ENCODE results near the gene OXNAD1.
A peak's percentile ranks its signal among the peaks of the same experiment; 100 is the strongest.

Gene OXNAD1

DNA sequence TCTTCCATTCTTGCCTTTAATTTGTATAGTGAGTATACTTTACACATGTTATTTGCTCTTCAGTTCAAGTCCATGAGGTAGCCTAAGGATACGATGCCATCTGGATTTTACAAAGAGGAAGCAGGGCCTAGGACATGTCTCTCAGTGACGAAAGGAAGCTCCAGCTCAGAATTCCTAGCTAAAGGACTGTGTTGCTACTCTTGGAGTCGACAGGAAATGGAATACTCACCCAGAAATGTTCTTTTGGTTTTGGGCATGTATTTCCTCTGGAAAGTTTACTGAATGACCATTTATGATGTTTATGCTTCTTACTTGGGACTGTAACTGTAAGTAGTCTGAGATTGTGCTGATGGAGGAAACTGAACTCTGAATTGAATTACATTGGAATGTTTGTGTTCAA is 12.5 kb downstream of the OXNAD1 start:
- no peak for DNase-seq

DNA sequence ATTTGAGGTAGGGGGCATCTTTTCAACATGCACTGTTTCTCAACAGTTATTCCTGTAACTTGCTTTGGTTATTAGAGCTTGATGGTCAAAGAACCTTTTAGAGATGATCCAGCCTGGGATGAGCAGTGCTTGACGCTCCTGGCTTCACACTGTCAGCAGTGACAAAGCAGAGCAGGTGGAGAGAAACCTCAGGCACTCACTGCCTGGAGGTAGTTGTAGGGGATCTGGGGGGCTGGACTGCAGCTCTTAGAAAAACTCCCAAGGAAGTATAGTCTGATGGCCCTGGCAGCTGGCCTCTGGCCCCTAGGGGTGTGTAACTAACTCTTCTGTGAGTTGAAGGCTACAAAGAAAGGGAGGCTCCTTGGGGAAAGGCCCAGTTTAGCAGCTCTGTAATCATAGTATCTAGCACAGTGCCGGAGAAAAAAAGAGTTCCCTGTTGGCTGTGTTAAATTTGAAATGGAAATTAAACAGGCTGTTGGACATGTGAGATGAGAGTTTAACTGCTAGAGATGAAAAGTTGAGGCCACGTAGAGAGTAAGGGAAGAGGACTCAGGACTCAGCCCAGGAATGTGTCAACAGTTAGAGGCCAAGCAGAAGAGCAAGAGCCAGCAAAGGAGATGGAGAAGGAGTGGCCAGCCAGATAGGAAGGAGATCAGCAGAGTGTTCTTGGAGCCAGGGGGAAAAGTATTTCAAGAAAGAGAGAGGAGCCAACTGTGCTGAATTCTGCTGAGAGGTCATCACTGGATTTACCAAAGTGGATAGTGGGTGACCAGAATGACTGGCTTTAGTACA is 14.2 kb downstream of the OXNAD1 start:
- no peak for DNase-seq

DNA sequence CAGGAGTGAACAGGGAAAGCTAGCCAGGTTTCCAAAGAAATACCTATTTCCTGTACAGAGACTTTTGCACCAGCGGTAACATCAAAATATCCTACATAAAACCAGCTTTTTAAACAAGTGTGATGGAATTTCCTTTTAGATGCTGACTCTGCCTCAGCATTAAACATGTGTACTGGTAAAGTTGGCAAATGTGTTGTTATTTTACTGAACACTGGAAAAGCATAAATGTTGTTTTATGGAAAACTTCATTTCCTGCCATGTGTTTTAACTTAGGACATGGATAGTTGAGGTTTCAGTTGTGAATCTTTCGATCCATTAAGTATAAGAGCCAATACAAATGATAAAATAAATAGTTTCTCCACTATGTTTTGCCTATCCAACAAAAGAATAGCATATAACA is 15.7 kb downstream of the OXNAD1 start:
- DNase-seq, result no peak

DNA sequence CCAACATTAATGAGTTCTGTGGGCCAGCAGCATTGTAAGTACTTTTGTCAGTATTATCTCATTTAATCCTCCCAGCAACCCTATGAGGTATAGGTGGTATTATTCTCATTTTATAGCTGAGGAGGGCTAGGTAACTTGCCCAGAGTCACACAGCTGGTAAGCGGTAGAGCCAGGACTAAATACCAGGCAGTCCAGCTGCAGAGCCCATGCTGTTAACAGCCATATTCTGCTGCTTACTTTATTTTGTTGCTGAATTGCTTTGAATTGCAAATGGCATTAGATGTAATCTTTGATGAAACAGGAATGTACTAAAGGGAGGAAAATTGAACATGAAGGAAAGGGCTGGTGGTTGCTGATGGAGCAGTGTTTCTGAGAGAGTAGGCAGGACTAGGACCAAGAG is 19.6 kb downstream of the OXNAD1 start:
- DNase-seq, result no peak

DNA sequence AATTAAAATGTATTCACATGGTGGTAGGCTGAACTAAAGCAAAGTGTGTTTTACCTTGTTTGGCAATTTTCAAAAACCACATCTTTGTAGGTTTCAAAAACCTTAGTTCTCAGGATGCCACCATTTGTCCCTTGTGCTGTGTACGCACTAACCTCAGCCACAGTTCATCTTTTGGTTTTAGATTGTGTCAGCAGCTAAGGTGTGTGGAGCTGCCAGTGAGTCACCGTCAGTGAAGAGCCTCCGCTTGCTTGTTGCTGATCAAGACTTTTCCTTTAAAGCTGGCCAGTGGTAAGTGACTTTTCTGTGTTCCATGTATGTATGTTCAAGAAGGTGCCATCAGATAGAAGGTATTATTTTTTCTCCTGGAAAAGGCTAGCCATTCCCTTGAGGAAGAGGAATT is 21.1 kb downstream of the OXNAD1 start:
- no peak for DNase-seq

DNA sequence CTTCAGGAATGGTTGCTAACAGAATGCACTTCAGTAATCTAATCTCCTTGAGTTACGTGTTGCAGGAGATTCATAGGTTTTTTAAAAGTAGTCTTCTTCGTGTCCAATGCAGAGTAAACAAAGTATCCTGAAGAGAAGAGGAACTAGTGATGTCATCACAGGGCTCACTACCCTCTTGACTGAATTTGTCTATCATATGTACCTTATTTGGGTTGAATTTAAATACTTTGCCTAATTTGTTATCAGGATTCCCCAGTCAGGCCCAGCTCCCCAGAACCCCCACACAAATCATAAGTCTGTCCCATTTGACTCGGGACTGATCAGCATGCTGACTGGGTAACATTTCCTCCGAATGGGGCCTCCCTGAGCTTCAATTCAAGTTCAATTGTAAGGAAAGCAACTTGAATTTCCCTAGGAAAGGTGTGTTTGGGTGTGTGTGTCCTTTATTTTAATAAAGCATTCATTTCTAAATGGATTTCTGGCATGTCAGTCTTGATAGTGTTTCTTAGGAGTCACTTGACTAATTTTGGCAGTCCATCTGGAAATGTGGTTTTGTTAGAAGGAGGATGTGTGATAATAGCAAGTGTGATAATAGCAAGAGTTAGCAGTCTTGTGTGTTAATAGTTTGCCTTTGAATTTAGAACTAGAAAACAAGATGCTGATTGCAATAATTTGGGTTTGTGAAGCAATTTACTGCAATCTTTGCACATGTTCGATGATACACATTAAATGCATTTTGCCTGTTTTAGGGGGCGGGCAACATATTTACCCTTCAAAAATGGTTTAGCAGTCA is 21.9 kb downstream of the OXNAD1 start:
- no peak for DNase-seq

DNA sequence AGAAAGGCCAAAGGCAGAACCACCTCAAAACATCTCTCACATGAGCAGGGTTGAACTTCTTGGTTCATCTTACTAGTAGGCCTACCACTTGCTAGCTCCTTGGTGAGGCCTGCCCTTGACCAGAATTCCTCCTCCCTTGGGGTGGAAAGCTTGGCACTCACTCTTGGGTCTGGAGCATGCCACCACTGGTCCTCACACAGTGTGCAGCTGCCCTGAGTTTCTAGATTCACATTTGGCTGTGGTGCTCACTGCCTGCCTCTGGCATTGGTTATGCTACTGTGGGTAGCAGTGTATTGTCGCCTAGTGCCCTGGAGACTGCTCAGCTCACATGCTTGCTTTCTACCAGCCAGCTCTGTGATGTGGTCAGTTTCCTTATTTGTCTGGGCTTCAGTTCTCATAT is 23.7 kb downstream of the OXNAD1 start:
- DNase-seq, result peak in 4 of 51 donors; percentile 10 to 16 (median 14)

DNA sequence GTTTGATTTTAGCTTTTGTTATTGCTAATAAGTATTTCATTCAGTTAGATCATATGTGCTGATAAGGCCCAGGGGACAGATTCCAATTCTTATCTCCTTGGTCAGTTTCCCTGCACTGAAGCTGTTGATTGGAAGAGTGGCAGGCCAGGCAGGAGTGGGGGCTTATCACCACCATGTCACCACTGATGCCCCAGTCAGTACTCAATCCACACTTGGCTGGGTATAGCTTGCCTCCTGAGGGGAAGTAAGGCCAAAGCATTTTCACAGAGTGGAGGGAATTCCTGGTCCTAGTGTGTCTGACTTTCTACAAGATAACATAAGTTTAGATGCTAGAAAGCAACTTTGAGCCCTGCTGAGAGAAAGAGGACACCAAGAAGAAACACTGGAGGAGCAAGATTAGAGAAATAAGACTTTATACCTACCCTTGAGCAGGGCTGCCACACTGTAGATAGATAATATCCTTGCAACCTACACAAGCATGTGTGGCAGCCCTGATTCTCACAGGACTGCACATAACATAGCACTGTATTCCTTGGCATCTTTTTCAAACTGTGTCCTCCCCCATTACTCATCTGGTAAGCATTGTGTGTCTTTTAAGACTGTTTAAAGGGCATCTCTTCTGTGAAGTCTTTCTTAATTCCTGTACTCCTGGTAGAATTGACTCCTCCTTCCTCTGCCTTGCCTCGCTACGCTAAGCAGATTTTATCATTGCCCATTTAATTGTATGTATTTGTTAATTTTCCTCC is 24.3 kb downstream of the OXNAD1 start:
- no peak for DNase-seq

DNA sequence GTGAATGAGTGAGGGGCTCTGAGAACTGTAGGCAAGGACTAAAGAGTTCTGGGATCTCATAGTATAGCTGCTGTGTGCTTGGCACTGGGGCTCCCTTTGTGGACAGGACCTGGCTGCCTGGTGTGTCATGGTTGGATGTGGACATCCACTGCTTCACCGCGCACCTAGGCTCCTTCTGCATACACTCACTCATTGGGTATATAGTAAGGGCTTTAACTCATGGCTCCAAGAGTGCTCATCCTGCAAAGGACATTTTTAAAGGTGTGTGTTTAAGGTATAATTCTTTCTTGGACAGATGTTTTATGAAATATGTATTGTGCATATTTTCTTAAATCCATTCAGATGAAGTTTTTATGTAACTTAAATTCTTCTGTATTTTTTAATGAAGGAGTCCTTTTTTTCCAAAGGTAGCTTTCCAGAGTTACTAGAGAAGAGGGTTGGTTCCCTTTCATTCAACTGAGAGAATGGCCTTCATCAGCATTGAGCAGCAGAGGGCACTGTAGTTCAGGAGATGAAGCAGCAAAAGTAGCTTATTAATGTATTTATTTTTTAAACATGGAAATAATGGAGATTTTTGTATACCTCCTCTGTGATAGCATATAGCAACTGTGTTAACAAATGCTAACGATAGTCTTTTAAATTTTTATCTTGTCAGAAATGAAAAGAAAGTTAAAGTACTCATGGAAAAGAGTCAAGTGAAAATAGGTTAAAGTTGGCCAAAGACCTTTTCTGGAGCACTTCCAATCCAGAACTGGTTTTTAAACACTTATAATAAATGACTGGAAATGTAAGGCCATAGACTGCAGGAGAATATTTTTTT is 25.2 kb downstream of the OXNAD1 start:
- peak in 17 of 51 donors; percentile 6 to 64 (median 31) for DNase-seq

DNA sequence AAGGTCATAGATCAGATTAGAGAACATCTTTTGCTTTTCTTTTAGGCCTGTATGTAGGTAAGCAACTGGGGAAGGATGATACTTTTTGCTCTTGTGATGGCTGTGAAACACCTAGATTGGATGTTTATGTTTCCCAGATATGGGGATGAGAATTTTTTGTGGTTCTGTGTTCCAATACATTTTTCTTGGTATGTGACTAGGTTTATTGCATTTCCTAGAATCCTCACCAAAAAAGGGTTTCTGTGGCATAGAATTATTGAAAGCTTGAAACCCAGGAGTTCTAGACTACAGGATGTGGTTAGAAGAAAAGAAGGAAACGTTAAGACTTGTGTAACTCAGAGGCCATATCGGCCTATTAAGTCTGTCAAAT is 25.8 kb downstream of the OXNAD1 start:
- DNase-seq, result no peak

DNA sequence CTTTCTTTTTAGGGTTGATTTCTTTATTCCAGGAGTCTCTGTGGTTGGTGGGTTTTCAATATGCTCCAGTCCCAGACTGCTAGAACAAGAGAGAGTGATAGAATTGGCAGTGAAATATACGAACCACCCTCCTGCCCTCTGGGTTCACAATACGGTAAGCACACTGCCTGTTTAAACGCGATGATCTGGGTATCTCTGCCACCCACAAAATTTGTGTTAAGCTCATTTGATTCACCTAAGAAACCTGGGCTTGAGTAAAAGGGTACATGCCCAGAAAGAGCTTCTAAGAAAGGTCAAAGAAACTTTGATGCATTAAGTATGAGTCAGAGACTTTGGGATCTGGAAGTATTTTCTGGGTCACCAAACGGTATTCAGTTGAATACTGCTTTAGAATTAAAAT is 29.8 kb downstream of the OXNAD1 start:
- DNase-seq, result no peak

DNA sequence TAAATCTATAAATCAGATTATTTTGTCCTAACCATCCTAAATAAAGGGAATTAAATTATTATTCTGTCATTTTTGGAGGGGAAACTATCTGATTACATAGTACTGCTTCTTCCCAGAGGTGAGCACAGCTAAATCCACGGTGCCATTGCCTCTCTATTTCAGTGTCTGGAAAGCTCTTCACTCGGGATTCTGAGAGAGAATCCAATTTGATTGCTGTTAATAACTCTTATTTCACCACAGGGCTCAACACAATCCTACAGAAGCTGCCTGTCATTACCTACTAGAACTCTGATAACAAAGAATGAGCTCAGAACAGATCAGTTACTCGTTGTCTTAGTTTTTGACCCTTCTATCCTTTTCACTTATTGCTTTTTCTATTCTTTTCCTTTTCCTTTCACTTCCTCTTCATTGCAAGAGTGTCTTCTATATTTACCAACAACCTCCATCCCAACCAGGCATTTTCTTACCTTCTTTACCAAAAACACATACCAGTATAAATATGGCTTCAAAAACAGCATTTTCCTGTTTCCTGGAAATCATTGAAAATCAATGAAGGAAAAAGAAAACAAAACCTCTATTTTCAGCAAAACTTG is 30.4 kb downstream of the OXNAD1 start:
- no peak for DNase-seq

DNA sequence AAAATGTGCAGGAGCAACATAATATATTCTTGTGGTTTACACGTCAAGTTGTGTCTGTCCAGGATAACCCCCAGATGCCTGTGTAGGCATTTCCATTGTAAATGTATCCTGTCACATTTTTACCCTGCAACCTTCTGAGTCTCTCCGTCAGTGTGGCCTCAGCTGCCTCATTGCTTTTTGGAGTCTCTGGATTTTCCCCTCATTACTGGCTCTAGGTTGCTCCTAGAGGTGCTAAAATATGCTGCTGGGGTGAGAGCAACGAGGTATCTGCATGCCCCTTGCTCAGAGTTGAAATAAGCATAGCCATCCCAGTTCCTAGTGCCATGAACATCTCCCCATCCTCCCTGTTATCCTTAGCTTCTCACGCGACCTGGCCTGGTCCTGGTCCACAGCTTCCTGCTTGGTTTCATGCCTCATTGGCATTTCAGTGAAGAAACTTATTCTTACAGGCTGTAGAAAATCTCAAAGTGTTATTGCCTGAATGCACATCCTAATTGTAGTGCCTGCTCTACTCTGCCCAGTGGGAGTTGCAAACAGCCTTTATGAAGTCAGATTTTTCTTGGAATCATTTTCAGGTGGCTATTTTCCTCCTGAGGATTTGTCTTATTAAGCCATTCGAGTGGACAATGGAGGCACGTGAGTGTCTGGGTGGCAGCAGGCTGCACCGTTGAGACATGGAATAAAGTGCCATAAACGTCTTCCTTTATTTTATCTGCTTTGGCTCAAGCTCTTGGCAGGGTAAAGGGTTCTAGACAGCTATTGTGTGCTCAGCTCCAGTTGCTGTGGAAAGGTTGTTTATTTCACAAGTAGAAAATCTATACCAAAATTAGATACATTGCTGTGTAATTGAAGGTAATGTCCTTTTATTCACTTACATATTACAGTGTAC is 33.2 kb downstream of the OXNAD1 start:
- no peak for DNase-seq

DNA sequence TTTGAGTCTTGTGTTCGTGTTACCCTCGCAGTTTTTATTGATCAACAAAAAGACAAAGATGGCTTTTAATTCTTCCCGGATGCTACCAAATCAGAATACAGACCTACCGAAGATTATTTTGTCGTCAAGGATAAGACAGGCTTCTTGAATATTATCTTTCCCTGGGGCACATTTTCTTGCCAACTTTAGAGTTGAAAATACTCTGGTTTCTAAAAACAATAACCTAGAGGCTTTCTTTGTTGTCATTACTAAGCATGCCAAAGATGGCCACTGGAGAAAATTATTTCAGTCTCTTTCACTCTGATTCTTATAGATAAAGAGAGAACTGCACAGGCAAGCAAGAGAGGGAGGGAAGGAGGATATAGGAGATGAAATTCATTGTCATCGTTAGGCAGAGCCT is 33.9 kb downstream of the OXNAD1 start:
- DNase-seq, result no peak

DNA sequence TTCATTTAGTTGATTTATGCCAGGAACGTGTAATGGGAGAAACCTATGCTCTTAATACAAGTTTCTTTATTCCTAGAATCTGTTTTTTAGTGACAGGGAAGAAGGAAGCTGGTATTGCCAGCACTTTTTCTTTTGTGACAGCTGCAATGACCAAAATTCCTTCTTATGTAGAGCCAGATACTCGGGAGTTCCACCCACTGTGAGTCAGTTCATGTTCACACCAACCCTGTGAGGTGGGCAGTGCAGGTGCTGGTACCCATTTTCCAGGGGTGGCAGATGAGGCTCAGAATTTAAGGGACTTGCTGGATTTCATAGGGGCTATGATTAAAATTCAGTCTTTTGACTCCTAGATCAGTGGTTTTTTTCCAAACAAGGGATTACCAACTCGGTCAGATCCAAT is 34.7 kb downstream of the OXNAD1 start:
- DNase-seq, result no peak

DNA sequence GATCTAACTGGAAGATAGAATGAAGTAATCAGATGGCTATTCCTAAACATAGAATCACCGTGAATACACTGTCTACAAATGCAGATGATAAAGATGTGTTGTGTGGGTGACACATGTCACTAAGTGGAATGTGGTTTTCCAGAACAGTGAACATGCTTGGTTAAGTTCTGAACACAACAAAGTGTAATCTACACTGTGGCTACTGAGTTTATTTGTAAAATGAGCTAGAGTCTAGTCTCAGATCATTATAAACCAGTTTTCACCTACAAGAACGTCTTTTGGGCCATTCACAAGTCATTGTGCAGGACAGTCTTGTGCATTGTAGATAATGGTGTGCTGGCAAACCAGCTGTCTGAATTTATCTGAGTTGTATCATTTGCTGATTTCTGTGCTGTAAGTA is 35.3 kb downstream of the OXNAD1 start:
- no peak for DNase-seq

DNA sequence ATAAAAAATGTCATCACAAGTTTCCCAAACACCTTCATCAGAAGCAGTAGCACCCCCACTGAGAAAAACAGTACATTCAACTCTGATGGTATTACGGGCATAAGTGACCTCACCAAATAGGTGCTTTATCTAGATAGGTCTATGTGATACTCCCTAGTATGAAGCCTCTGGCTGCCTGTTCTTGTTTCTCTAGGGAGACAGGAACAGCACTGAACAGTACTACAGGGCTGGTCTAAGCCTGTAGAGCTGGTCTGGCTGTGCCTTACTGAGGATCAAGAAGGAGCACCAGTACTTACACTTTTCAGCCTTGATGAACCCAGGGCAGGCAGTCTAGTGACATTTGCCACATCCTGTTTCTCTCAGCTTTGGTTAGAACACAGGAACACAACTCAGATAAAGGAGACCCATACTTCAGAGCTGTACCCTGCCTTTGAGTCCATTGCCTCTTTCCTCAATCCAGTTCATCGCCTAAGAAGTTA is 35.9 kb downstream of the OXNAD1 start:
- DNase-seq, result no peak

DNA sequence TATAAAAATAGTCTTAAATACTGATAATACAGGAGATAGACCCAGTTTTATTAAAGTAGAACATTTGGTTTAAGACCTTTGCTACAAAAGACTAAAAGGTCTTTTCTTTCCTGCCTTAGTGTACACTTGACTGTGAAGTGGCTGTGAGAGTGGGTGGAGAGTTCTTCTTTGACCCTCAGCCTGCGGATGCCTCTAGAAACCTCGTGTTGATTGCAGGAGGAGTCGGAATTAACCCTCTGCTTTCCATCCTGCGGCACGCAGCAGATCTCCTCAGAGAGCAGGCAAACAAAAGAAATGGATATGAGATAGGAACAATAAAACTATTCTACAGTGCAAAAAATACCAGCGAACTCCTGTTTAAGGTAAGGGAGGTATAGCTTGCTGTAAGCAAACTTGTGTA is 36.5 kb downstream of the OXNAD1 start:
- DNase-seq, result no peak

DNA sequence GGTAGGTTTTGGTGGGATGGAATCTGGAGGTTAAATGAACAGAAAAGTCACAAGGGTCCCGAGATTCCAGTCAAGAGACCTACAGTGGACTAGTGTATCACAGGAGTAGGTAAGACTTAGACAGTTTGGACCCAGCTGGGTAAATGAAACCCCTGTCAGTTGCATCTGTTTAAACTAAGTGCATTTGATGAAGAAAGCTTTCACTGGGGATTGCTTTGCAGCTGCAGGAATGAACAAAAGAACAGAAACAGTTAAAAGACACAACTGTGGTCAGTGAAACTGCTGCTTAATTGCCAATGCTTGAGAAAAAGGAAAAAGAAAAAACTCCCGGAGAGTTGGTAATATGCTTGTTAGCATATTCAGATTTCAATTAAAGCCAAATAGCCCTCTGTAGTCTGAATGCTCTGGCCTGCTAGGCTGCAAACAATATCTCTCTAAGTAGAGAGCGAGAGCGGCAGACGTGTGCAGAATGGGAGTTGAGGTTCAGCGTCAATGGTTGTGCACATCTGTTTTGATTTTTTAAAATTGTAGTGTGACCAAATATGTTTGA is 37.1 kb downstream of the OXNAD1 start:
- DNase-seq, result no peak
